Ovary (tissue), 9 donors: Measurements from ENCODE around the gene RASA3. TPM values are rescaled to one million over a fixed set of nuclear protein-coding genes. Genes with fewer than 3 reads are reported as not detected.

Experiments
- DNase-seq, 5 donors: peaks; one replicate each; pipeline ENCODE4 v3.0.0-alpha.2; 2019 to 2020
- H3K27ac ChIP-seq, 2 donors: fragments of 200-600 bp; one replicate each; pipeline versions ENCODE4 v1.5.1 to v1.8.0; 2019 to 2022
- H3K27me3 ChIP-seq: fragments of 200-600 bp; one replicate; pipeline ENCODE4 v1.8.0; 2022
- H3K36me3 ChIP-seq: fragments of 200-600 bp; sonication (generic); one replicate; pipeline ENCODE4 v1.5.1; 2019
- H3K4me1 ChIP-seq: one replicate; pipeline ENCODE4 v1.8.1; 2013; ENCODE audit warnings: mild to moderate bottlenecking, moderate library complexity; ENCODE audit not compliant: insufficient read depth
- H3K4me3 ChIP-seq: fragments of 200-600 bp; sonication (generic); one replicate; pipeline ENCODE4 v1.5.1; 2017
- H3K9me3 ChIP-seq, 2 donors: fragments of 200-600 bp in 1 of 2; sonication (generic) in 1 of 2; one replicate each; pipeline versions ENCODE4 v1.5.1 to v1.8.1; 2013 to 2019; ENCODE audit warnings: mild to moderate bottlenecking in 1 of 2, moderate library complexity in 1 of 2
- EP300 ChIP-seq: sonication (generic); formaldehyde crosslinking; IDR thresholded peaks from one replicate; pipeline ENCODE4 v1.6.1; 2017; ENCODE audit warnings: antibody characterized with exemption
- POLR2A ChIP-seq: fragments of 450-650 bp; IDR thresholded peaks from one replicate; pipeline ENCODE4 v1.6.1; 2017; ENCODE audit warnings: antibody characterized with exemption, mild to moderate bottlenecking, moderate library complexity
- WGBS, 3 donors: extraction: QIAGEN DNeasy Blood & Tissue Kit in 1 of 3; methylation state at CpG; one replicate each; pipeline versions ENCODE4 v1.1.5 to v1.1.7; 2013 to 2017; 5-methylcytosine and 5-hydroxymethylcytosine counted together
- intact Hi-C, 4 donors: fragments of 100-400 bp; cut with DNase I; formaldehyde crosslinking; loops; one replicate each; pipeline versions ENCODE4 v1.11.0 to v1.15.1; 2022 to 2023
- polyA plus RNA-seq, 2 donors: library from polyadenylated mRNA; stranded (reverse); fragments of 200-250 nt in 1 of 2; fragments of 350-450 nt in 1 of 2; fragmentation: Illumina TruSeq in 1 of 2; extraction: RNeasy Lipid Tissue Mini Kit (QIAGEN cat#74804) in 1 of 2; gene quantifications; one replicate each; pipeline ENCODE4 v1.2.3, GENCODE V29; 2013 to 2014
- total RNA-seq, 7 donors: library from RNA; depleted of rRNA in 2 of 7; stranded (reverse); fragments of >200 nt in 2 of 7; fragmentation: NEBNext Ultra II Directional in 3 of 7; extraction: Animal tissue kit (Norgen Biotek cat#: 25700) in 3 of 7; gene quantifications; one replicate each; pipeline versions ENCODE4 v1.1.0 to v1.2.4, GENCODE V29; 2016 to 2023
- TF ChIP-seq, protein P1 (sequence below), 3 donors: fragments of 450-650 bp in 2 of 3; fragments of 200-600 bp in 1 of 3; IDR thresholded peaks; one replicate each; pipeline versions ENCODE4 v1.5.1 to v1.8.0; 2016 to 2022; ENCODE audit warnings: antibody characterized with exemption in 3 of 3, mild to moderate bottlenecking in 1 of 3
- donor health status: DM: no; HTN: no; CAD: no; lungs with moderate emphysema.
- donor health status: DM: no; HTN: no; CAD: no.
- donor health status: Bipolar disorder and iron deficiency.
- donor health status: DM: yes; HTN: yes; CAD: no.
- donor health status: DM: no; HTN: no; CAD: no.
- donor health status: DM: yes; HTN: yes; CAD: no.

The RASA3 gene
- total and polyA plus RNA-seq, 9 donors: 5.4 to 16.9 (median 9.4) TPM

DNA sequence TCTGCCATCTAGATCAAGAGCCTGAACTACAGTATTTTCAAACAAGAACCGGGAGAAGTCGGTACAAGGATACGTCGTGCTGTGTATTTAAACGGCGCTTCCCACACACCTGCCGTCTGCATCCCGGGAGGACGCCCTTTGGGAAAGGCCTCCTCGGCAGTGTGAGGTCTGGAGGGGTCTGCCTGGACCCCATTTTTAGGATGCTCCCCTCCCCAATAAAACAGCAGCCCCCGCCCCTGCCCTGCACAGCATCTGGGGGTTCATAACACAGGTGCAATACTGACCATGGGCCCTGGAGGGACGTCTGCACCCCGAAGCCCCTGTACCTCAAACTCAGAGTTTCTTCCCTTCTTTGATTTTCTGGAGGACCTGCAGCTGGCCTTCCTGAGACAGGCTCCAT, 154.4 kb downstream of the RASA3 start:
- DNase-seq: peak in 1 of 5 donors; percentile 3
- Histone ChIP-seq H3K27me3 (no peaks in the 10 kb centered on the region), H3K27ac (no peak overlapping the region), H3K9me3 (no peaks in the 10 kb centered on the region), H3K36me3 (no peaks in the 10 kb centered on the region), H3K4me3 (no peak overlapping the region), H3K4me1 (peaks cover 1% of the 10 kb centered on the region)
- WGBS, 3 donors: 59 to 68% (median 67%) methylated on average over 13 of the region's 13 CpGs
- TF ChIP-seq POLR2A (no peak), EP300 (no peak)
- TF ChIP-seq, protein P1, sequence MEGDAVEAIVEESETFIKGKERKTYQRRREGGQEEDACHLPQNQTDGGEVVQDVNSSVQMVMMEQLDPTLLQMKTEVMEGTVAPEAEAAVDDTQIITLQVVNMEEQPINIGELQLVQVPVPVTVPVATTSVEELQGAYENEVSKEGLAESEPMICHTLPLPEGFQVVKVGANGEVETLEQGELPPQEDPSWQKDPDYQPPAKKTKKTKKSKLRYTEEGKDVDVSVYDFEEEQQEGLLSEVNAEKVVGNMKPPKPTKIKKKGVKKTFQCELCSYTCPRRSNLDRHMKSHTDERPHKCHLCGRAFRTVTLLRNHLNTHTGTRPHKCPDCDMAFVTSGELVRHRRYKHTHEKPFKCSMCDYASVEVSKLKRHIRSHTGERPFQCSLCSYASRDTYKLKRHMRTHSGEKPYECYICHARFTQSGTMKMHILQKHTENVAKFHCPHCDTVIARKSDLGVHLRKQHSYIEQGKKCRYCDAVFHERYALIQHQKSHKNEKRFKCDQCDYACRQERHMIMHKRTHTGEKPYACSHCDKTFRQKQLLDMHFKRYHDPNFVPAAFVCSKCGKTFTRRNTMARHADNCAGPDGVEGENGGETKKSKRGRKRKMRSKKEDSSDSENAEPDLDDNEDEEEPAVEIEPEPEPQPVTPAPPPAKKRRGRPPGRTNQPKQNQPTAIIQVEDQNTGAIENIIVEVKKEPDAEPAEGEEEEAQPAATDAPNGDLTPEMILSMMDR (IDR thresholded peaks at IDR 0.05): no peak
- intact Hi-C loops: no loop called here

DNA sequence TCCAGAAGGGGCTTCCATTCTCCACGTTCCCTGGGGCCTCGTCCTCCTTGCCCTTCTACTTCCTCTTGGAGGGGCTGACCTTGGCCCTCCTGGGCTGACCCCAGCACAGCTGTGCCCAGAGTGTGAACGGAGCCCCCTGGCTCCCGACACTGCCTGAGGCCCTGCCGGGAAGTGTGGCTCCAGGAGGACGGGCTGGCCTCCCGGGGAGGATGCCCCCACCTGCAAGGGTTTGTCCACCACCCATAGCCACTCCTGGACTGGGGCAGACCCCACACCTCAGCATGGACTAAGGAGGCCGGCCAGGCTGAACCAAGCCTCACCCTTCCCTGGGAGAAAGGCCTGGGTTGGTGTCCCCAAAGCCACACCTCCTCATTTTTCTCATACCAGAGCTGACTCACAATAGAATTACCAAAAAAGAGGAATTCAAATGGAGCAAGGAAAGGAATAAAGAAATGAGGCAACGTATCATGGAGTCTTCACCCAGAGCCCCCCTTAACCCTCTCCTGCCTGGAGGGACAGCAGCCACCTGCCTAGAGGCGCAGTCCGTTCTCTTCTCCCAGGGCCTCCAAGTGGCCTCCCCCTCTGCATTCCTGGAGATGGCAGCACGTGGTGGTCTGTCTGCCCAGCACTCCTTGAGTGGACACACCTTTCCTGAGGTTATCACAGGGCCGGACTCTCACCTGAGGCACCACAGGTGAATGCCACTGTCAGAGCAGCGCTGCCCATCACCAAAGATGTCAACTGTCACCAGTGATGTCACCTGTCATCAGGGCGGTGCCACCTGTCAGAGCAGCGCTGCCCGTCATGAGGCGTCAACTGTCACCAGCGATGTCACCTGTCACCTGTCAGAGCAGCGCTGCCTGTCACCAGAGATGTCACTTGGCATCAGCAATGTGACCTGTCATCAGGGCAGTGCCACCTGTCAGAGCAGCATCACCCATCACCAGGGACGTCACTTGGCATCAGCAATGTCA, 155.4 kb downstream of the RASA3 start:
- 61 to 68% (median 67%) methylated on average over 21 of the region's 21 CpGs for WGBS, 3 donors
- peak in 1 of 5 donors; percentile 34 for DNase-seq
- peaks cover 1% of the 10 kb centered on the region for H3K4me1 ChIP-seq
- H3K27ac ChIP-seq: no peak overlapping the region
- H3K4me3 ChIP-seq: no peak overlapping the region
- no peaks in the 10 kb centered on the region for H3K36me3 ChIP-seq
- intact Hi-C loops: no loop called here
- H3K9me3 ChIP-seq: no peaks in the 10 kb centered on the region
- no peaks in the 10 kb centered on the region for H3K27me3 ChIP-seq
- TF ChIP-seq, protein P1 (IDR thresholded peaks at IDR 0.05): no peak
- TF ChIP-seq EP300 (no peak), POLR2A (no peak)

DNA sequence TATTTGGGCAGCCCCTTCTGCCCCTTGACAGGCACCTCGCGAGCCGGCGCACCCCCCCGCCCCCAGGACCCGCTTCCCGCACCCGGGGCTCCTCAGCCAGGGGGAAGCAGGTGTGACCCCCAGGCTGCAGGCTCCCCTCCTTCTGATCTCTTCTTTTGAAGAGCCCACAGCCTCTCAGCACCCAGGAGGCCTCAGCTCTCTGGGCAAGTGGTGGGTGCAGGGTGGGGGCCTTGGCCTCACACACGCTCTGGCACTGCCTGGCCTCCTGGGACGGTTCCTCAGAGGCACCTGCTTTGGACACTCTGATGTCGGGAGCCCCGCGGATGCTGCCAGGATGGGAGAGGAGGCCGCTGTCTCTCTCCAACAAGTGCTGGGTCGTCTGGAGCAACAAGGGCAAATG, 157.0 kb downstream of the RASA3 start:
- no peaks in the 10 kb centered on the region for H3K36me3 ChIP-seq
- no peak for TF ChIP-seq POLR2A
- TF ChIP-seq, protein P1 (IDR thresholded peaks at IDR 0.05): no peak
- no peak for TF ChIP-seq EP300
- intact Hi-C loops: no loop called here
- H3K9me3 ChIP-seq: no peaks in the 10 kb centered on the region
- H3K27me3 ChIP-seq: no peaks in the 10 kb centered on the region
- H3K4me1 ChIP-seq: peaks cover 1% of the 10 kb centered on the region
- H3K4me3 ChIP-seq: no peak overlapping the region
- 93 to 95% (median 94%) methylated on average over 15 of the region's 15 CpGs for WGBS, 3 donors
- no peak overlapping the region for H3K27ac ChIP-seq
- peak in 2 of 5 donors; percentile 10 to 20 for DNase-seq

DNA sequence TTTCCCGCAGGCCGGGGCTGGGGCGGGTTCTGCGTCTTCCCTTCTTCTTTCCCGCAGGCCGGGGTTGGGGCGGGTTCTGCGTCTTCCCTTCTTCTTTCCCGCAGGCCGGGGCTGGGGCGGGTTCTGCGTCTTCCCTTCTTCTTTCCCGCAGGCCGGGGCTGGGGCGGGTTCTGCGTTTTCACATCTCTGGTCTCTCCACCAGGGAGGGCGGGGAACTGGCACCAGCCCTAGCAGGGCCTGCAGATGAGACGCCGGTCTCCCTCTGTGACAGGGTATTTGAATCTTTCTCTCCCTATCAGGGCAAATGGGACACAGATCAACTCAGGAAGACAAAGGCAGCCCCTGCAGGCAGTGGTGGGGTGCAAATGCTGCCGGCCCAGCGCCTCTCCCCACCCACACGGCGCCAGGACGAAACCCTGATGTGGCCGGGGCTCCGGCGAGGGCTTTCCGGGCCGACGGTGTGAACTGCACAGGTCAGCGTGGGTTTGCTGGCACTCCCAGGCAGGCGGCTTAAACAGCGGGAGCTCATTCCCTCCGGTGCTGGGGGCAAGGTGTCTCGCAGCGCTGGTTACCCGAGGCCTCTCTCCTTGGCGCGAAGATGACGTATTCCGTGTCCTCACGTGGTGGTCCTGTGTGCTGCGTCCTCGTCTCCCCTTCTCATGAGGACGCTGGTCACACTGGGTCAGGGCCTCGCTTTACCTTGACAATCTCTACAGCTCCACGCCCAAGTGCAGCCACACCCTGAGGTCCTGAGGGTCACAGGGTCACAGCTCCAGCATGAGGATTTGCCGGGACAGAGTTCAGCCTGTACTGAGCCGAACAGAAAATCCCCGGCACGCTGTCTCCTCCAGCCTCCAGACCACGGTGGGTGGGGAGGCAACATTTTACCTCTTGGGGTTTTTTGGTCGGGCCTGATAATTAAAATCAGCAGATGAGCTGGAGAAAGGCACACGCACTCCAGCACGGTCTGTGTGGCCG, 157.8 kb downstream of the RASA3 start:
- Histone ChIP-seq H3K4me1 (peaks cover 1% of the 10 kb centered on the region), H3K4me3 (no peak overlapping the region), H3K9me3 (no peaks in the 10 kb centered on the region), H3K27me3 (no peaks in the 10 kb centered on the region), H3K36me3 (no peaks in the 10 kb centered on the region), H3K27ac (no peak overlapping the region)
- TF ChIP-seq POLR2A (no peak), EP300 (no peak)
- TF ChIP-seq, protein P1 (IDR thresholded peaks at IDR 0.05): no peak
- peak in 2 of 5 donors; percentile 10 to 29 for DNase-seq
- intact Hi-C loops: no loop called here
- 90 to 94% (median 93%) methylated on average over 42 to 49 of the region's 56 CpGs for whole genome bisulfite sequencing, 3 donors
